RPMI8226 (cell line): ENCODE measurements around the gene UVRAG.
A peak's percentile ranks its signal among the peaks of the same experiment; 100 is the strongest.

Source experiments
- DNase-seq: peaks from one replicate; pipeline ENCODE4 v3.0.0-alpha.2; 2015

Gene UVRAG

GRCh38 chr11:75810637-75811390 lies 4.2 kb upstream of the UVRAG start:
- peak; percentile 71 for DNase-seq

- no peak for DNase-seq
Observed at GRCh38 chr11:75811485-75811884, 3.5 kb upstream of the UVRAG start.

- DNase-seq, result no peak
Observed at GRCh38 chr11:75812542-75813040, 2.4 kb upstream of the UVRAG start.

GRCh38 chr11:75813124-75813523 lies 1.9 kb upstream of the UVRAG start:
- no peak for DNase-seq

- DNase-seq, result no peak
Observed at GRCh38 chr11:75813622-75814039, 1.4 kb upstream of the UVRAG start.

- no peak for DNase-seq
Observed at GRCh38 chr11:75814363-75814676, 690 bp upstream of the UVRAG start.

- peak; percentile 54 for DNase-seq
Observed at GRCh38 chr11:75815345-75816168, 547 bp downstream of the UVRAG start.

GRCh38 chr11:75816561-75817239 lies 1.7 kb downstream of the UVRAG start:
- peak; percentile 37 for DNase-seq

- no peak for DNase-seq
Observed at GRCh38 chr11:75820645-75821044, 5.6 kb downstream of the UVRAG start.

GRCh38 chr11:75821202-75821601 lies 6.2 kb downstream of the UVRAG start:
- DNase-seq, result no peak

- no peak for DNase-seq
Observed at GRCh38 chr11:75822541-75822940, 7.5 kb downstream of the UVRAG start.

- DNase-seq, result peak; percentile 43
Observed at GRCh38 chr11:75823415-75823814, 8.4 kb downstream of the UVRAG start.

- DNase-seq, result no peak
Observed at GRCh38 chr11:75823946-75824345, 8.9 kb downstream of the UVRAG start.

- no peak for DNase-seq
Observed at GRCh38 chr11:75826461-75827230, 11.6 kb downstream of the UVRAG start.

- DNase-seq, result no peak
Observed at GRCh38 chr11:75827562-75827961, 12.6 kb downstream of the UVRAG start.

- no peak for DNase-seq
Observed at GRCh38 chr11:75831915-75832502, 17.0 kb downstream of the UVRAG start.

- DNase-seq, result no peak
Observed at GRCh38 chr11:75834728-75835127, 19.7 kb downstream of the UVRAG start.

GRCh38 chr11:75836417-75836816 lies 21.4 kb downstream of the UVRAG start:
- no peak for DNase-seq

- DNase-seq, result no peak
Observed at GRCh38 chr11:75839851-75840250, 24.8 kb downstream of the UVRAG start.

GRCh38 chr11:75840522-75840921 lies 25.5 kb downstream of the UVRAG start:
- DNase-seq, result no peak

GRCh38 chr11:75841739-75842138 lies 26.7 kb downstream of the UVRAG start:
- DNase-seq, result no peak

GRCh38 chr11:75845324-75845723 lies 30.3 kb downstream of the UVRAG start:
- DNase-seq, result no peak
